Rectal smooth muscle tissue (tissue), 1 donor: ENCODE data around the gene SLFNL1.

Experiments
- H3K27ac ChIP-seq: one replicate; pipeline ENCODE4 v1.7.0; 2013; ENCODE audit warnings: low read depth, low read length, inconsistent platforms
- H3K27me3 ChIP-seq: one replicate; pipeline ENCODE4 v1.7.0; 2013; ENCODE audit warnings: low read length; ENCODE audit not compliant: control insufficient read depth, insufficient read depth
- H3K36me3 ChIP-seq: one replicate; pipeline ENCODE4 v1.7.0; 2013; ENCODE audit warnings: low read length; ENCODE audit not compliant: control insufficient read depth, insufficient read depth
- H3K4me1 ChIP-seq: one replicate; pipeline ENCODE4 v1.7.0; 2013; ENCODE audit warnings: low read length; ENCODE audit not compliant: control insufficient read depth, insufficient read depth
- H3K4me3 ChIP-seq: one replicate; pipeline ENCODE4 v1.7.0; 2013; ENCODE audit warnings: low read length
- H3K9ac ChIP-seq: one replicate; pipeline ENCODE4 v1.7.0; 2013; ENCODE audit warnings: low read length

The SLFNL1 gene

DNA sequence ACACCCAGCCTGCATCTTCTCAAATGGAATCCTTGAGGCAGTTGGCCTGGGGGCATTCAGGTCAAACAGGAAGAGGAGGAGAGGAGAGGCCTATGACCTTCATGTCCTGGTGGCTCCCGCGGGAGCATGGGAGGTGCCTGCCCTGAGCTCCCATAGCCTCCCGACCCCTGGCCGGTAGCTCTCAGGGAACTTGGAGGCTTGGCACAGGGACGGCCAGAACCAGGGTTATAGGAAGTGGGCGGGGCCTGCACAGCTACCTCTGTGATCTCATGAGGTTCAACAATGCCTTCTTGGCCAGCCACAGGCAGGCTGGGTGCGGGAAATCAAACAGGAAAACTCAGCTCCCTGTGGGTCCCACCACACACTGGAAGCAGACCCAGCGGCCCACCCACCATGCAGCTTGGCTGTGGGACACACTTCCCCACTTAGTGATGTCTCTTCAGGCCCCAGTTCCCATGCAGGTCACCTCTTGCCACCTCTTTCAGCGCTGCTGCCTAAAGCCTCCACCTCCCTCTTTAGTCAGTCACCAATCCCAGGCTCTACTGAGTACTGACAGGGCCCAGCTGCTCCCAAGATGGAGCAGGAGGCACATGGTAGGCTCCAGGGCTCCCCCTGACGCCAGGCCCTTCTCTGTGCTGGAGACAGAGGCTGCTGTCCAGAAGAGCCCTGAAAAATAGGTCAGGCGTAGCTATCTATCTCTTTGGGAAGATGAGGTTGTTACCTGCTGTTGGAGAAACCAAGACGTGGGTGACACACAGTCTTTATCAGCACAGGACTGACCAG lies at the start of gene SLFNL1:
TSS of gene SLFNL1 (minus strand) at position 200 of the 783 bp plus-strand sequence. CDS start 1,065 bp downstream, outside the sequence.
- H3K27ac ChIP-seq = no peak within 1 kb of the TSS

DNA sequence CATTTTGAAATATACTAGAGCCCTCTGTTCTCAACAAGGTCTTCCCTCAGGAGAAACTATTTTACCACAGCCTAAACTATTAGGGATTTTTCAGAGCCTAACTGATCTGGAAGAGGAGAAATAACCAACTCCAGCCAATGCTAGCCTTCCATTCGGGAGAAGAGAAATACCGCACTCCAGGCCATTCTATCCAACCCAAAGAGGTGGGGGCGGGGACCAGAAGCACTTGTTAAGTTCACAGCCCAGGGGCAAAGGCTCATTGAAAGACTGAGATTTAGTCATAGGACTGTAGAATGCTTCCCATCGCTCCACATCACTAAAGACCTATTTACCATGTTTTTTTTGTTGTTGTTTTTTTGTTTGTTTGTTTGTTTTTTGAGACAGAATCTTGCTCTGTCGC lies 35.4 kb upstream of the SLFNL1 start:
- no peak overlapping the region for H3K9ac ChIP-seq
- H3K36me3 ChIP-seq = peaks cover 3% of the 10 kb centered on the region
- no peak overlapping the region for H3K27ac ChIP-seq
- H3K4me1 ChIP-seq = no peaks in the 10 kb centered on the region
- H3K4me3 ChIP-seq = no peak overlapping the region
- no peaks in the 10 kb centered on the region for H3K27me3 ChIP-seq

More for the DNA sequence above, at the start of gene SLFNL1:
- Histone ChIP-seq H3K9ac (no peak within 1 kb of the TSS), H3K27me3 (no peaks in the 10 kb centered on the region), H3K4me1 (no peaks in the 10 kb centered on the region), H3K36me3 (peaks cover 9% of the 10 kb centered on the region), H3K4me3 (no peak within 1 kb of the TSS)

DNA sequence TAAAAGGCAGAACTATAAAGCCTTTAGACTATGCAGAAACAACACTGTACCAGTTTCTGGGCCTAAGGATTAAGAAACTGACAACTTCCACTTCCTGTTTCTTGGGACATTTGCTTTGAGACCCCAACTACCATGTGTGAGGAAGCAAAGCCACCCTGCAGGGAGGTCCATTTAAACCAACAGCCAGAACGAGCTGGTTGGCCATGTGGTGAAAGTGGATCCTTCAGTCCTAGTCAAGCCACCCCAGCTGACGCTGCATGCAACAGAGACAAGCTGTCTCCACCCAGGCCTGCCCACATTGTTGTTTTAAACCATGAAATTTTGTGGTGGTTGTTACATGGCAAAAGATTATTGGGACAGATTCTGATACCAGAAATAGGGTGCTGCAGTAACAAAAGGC lies 31.8 kb upstream of the SLFNL1 start:
- no peaks in the 10 kb centered on the region for H3K4me1 ChIP-seq
- no peak overlapping the region for H3K27ac ChIP-seq
- peaks cover 9% of the 10 kb centered on the region for H3K36me3 ChIP-seq
- H3K4me3 ChIP-seq = no peak overlapping the region
- no peaks in the 10 kb centered on the region for H3K27me3 ChIP-seq
- H3K9ac ChIP-seq = no peak overlapping the region

DNA sequence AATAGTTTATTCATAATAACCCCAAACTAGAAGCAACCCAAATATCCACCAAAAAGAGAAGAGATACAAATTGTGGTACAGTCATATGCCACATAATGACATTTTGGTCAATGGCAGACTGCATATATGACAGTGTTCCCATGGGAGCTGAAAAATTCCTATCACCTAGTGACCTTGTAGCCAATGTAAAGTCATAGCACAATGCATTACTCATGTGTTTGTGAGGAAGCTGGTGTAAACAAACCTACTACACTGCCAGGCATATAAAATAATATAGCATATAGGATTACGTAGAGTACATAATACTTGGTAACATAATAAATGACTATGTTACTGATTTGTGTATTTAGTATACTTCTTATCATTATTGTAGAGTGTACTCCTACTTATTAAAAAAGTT lies 29.5 kb upstream of the SLFNL1 start:
- Histone ChIP-seq H3K36me3 (peaks cover 13% of the 10 kb centered on the region), H3K27me3 (no peaks in the 10 kb centered on the region), H3K27ac (no peak overlapping the region), H3K4me1 (no peaks in the 10 kb centered on the region), H3K4me3 (no peak overlapping the region), H3K9ac (no peak overlapping the region)

DNA sequence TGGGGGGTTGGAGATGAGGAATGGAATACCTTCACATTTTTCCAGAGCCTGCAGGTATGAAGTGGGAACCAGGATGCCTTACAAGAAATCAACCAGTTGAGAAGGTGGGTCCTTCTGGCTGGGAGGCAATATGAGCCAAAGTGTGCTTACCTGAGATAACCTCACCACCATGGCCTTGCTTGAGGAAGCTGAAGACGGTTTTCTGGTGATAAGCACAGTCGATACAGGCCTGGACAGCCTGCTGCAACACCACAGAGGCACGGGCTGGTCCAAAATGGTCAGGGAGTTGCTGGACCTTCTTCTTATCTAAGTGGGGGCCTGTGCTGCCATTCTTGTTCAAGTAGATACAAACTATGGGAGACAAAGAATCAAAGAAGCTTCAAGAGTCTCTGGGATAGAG lies 27.0 kb upstream of the SLFNL1 start:
- H3K4me1 ChIP-seq = no peaks in the 10 kb centered on the region
- H3K9ac ChIP-seq = no peak overlapping the region
- H3K27me3 ChIP-seq = no peaks in the 10 kb centered on the region
- H3K27ac ChIP-seq = no peak overlapping the region
- H3K36me3 ChIP-seq = peaks cover 17% of the 10 kb centered on the region
- H3K4me3 ChIP-seq = no peak overlapping the region

DNA sequence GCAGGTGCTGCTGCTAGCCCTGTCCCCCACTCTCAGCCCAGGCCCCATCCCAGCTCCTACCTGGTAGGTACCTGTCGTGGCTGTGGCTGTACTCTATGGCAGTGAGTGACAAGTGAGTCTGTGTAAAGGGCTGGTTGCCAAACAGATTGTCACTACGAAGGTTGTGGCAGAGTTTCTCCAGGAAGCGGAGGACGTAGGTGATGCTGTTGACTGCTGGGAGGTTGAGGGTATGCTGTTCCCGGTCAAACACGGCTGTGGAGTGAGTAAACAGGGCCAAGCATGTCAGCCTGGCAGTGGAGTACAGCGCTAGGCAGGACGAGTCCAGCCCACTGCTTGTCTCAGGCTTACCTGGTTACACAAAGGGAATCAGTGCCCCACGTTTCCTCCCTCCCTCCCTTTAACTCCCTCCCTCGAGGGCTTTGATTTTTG lies 24.8 kb upstream of the SLFNL1 start:
- no peak overlapping the region for H3K4me3 ChIP-seq

DNA sequence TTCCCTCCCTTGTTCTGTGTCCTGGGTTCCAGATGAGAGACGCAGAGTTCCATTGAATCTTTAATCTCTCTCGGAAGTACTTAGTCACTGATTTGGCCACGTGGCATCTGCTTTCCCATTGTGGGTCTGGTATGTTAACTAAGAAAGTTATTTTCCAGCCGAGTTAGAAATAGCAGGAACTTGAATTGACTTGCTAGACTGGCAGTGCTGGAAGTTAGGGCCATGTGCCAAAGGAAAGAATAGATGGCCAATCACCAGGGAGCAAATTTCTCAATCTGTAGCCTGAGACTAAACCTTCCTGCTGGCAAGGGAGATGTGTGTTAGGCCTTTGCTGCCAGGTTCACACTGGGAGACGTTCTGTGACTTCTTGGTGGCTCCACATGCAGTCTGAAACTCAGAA lies 24.2 kb upstream of the SLFNL1 start:
- peaks cover 15% of the 10 kb centered on the region for H3K36me3 ChIP-seq
- no peak overlapping the region for H3K27ac ChIP-seq
- H3K9ac ChIP-seq = no peak overlapping the region
- no peak overlapping the region for H3K4me3 ChIP-seq
- H3K27me3 ChIP-seq = no peaks in the 10 kb centered on the region
- no peaks in the 10 kb centered on the region for H3K4me1 ChIP-seq

More for the DNA sequence above, 24.8 kb upstream of the SLFNL1 start:
- peaks cover 17% of the 10 kb centered on the region for H3K36me3 ChIP-seq
- no peaks in the 10 kb centered on the region for H3K4me1 ChIP-seq
- H3K9ac ChIP-seq = no peak overlapping the region
- H3K27ac ChIP-seq = no peak overlapping the region
- no peaks in the 10 kb centered on the region for H3K27me3 ChIP-seq

DNA sequence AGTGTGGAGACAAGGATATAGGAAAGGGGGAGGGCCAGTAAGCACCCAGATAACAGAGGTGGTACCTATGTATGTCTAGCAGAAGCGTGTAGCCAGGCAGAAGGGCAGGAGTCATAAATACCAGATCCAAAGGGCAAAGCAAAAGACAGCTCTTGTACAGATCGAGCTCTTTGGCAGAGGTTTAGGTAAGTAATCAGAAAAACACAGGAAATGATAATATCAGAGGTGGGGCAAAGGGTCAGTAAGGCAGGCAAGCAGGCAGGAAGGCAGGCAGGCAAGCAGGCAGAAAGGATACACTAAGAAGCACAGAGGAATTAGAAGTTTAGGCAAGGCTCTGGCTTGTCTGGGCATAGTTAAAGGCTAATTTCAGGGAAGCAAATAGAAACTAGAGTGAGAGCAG lies 22.7 kb upstream of the SLFNL1 start:
- Histone ChIP-seq H3K36me3 (peaks cover 15% of the 10 kb centered on the region), H3K4me3 (no peak overlapping the region), H3K4me1 (no peaks in the 10 kb centered on the region), H3K27me3 (no peaks in the 10 kb centered on the region), H3K27ac (no peak overlapping the region), H3K9ac (no peak overlapping the region)

DNA sequence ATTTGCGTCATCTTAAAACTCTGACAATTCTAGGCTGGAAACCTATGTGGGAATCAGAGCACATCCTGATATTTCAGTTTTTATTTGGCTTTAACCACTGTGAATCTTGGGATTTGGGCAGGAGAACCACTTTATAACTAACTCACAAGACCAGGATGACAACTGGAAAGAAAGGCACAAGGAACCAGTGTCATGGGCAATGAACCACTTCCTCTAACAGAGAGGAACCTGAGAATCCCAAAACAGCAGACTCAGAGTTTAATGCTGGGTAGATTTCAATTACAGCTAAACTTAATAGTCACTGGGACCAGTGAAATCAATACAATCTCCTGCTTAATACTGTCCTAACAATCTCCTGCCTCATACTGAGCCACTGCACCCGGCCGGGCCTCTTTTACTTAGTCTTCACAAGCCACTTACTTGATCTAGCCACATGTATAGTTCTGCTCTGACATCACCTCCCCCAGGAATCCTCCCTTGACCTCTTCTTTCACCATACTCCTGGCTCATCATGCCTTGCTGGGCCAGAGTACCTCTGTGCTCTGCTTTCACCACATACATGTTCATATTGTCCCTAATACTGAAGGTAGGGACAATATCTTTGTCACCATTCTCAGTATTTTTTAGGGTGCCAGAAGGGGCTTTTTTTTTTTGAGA lies 20.2 kb upstream of the SLFNL1 start:
- H3K4me1 ChIP-seq = no peaks in the 10 kb centered on the region
- no peak overlapping the region for H3K9ac ChIP-seq
- no peaks in the 10 kb centered on the region for H3K27me3 ChIP-seq
- H3K36me3 ChIP-seq = peaks cover 14% of the 10 kb centered on the region
- H3K4me3 ChIP-seq = no peak overlapping the region
- no peak overlapping the region for H3K27ac ChIP-seq

DNA sequence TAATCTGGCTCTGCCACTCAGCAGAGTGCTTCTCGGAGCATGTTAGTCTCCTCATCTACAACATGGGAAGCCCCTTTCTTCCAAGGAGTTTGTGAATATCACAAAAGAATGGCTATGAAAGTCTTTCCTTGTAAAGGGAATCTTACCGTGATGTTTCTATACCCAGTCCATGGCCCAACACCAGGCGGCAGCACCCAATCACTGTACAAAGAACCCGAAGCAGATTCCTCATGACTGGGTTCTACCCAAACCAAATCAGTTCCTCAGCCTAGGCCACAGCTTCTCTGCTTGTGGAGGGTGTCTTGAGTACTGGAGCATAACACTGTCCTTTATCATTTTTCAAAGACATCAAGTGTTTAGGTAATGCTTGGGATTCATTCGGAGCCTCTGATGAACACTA lies 16.6 kb upstream of the SLFNL1 start:
- Histone ChIP-seq H3K36me3 (peaks cover 25% of the 10 kb centered on the region), H3K4me1 (no peaks in the 10 kb centered on the region), H3K27ac (no peak overlapping the region), H3K9ac (no peak overlapping the region), H3K27me3 (no peaks in the 10 kb centered on the region), H3K4me3 (no peak overlapping the region)

DNA sequence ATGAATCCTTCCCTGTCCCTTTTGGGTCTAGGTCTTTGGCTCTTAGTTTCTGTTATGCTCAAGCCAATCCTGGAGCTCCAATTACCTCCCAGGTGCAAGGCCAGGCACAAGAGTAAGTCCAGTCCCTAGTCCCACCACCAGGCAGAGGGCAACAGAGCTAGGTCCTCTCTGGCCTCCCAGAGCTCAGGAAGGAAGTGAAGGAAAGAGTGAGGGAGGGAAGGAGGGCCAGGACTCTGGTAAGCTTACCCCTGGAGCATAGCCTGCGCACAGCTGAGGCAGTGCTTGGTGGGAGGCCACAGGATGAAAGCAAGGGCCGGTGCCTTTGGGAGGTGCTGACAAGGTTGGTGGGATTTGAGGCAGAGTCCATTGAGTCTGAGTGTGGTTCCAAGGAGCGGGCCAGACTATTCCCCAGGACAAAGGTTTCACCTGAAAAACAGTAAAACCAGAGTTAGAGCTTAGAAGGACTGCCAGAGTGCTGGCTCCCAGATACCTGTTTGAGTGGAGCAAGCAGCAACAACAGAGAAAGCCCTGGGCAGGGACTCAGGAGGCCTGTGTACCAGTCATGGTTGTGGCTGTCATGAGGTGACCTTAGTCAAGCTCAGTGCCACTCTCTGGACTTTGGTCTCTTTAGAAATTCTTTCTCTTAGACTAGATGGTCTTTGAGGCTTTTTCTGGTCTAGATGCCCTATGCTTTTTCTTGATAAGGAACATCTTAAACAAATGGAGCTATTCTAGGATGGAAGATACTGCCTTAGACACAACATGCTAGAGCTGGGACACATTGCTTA lies 15.8 kb upstream of the SLFNL1 start:
- H3K36me3 ChIP-seq = peaks cover 28% of the 10 kb centered on the region
- H3K9ac ChIP-seq = no peak overlapping the region
- H3K4me3 ChIP-seq = no peak overlapping the region
- no peaks in the 10 kb centered on the region for H3K4me1 ChIP-seq
- H3K27me3 ChIP-seq = no peaks in the 10 kb centered on the region
- no peak overlapping the region for H3K27ac ChIP-seq

DNA sequence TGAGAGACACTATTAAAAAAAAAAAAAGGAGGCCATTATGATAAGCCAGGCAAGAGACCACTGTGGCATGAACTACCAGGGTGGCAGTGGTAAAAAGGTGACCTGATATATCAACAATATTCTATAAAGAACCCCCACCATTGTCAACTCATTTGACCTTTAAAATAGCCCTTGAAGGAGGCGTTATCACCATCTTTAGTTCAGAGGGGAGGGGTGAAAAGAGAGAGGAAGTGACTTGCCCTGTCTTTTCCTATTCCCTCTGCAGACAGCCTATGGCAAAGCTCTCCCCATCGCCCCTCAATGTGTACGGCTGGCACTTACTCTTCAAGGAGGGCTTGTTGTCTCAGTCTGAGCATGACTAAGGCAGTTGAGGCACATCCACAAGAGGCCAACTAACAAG lies 11.7 kb upstream of the SLFNL1 start:
- H3K9ac ChIP-seq = no peak overlapping the region
- no peak overlapping the region for H3K27ac ChIP-seq
- H3K27me3 ChIP-seq = no peaks in the 10 kb centered on the region
- H3K4me3 ChIP-seq = no peak overlapping the region
- peaks cover 40% of the 10 kb centered on the region for H3K36me3 ChIP-seq
- no peaks in the 10 kb centered on the region for H3K4me1 ChIP-seq
